Measurements from ENCODE around the gene KANK4. TPM values are rescaled to one million over a fixed set of nuclear protein-coding genes. Genes with fewer than 3 reads are reported as not detected.

Gene KANK4
- total and polyA plus RNA-seq, 2 of the 4 experiments (the other 2 are of a cell fraction) = not detected

GRCh38 chr1:62259551-62259950 lies 59.7 kb downstream of the KANK4 start:
- H4K20me1 ChIP-seq (ENCODE audit: insufficient read depth, low read length) = no peaks in the 10 kb centered on the region

More at GRCh38 chr1:62259551-62259950, 59.7 kb downstream of the KANK4 start:
- WGBS, 2 experiments (ENCODE audit: extremely low coverage in 2 of 2, insufficient read length in 1 of 2) = 60% methylated on average over 1 of the region's 4 CpGs; no CpG with 5 or more reads in 1 of the 2 experiments
- Histone ChIP-seq H2AK9ac (replicated peaks; ENCODE audit: low read depth, low read length, poor library complexity) (no peak overlapping the region), H3K4ac (ENCODE audit: low read depth, low read length) (no peak overlapping the region), H3K27ac (ENCODE audit: insufficient read depth, low read length) (no peak overlapping the region), H3K79me1 (ENCODE audit: low read depth in 1 of 2, low read length in 2 of 2) (no peaks in the 10 kb centered on the region), H4K8ac (ENCODE audit: low read depth in 2 of 2, low read length in 2 of 2) (no peak overlapping the region), H3K9me3 (ENCODE audit: control insufficient read depth, insufficient read depth, low read length) (peaks cover 9% of the 10 kb centered on the region), H2BK120ac (ENCODE audit: low read depth, low read length) (no peak overlapping the region), H2AFZ (replicated peaks; ENCODE audit: low read length, poor library complexity) (no peak overlapping the region), H4K91ac (ENCODE audit: insufficient read depth, low read depth, low read length) (no peak overlapping the region), H2AK5ac (ENCODE audit: low read depth, low read length) (no peak overlapping the region), H3K14ac (replicated peaks; ENCODE audit: low read depth, low read length) (no peak overlapping the region), H3K9ac (ENCODE audit: low read depth, low read length) (no peak overlapping the region), H3K23ac (ENCODE audit: low read depth, low read length) (no peak overlapping the region), H2BK20ac (ENCODE audit: low read depth, low read length) (no peak overlapping the region), H3K4me2 (ENCODE audit: low read depth, low read length) (no peak overlapping the region), H3K4me3 (ENCODE audit: insufficient read depth, low read depth, low read length) (no peak overlapping the region), H2BK15ac (ENCODE audit: low read depth, low read length) (no peak overlapping the region), H3K27me3 (ENCODE audit: control insufficient read depth, insufficient read depth, low read length) (no peaks in the 10 kb centered on the region), H3K56ac (ENCODE audit: extremely low read depth, insufficient read depth, low read length) (no peak overlapping the region), H2BK5ac (ENCODE audit: low read depth, low read length, poor library complexity, severe bottlenecking) (no peak overlapping the region), H3K4me1 (ENCODE audit: control insufficient read depth, insufficient read depth, low read length) (no peaks in the 10 kb centered on the region), H4K5ac (ENCODE audit: low read depth, low read length) (no peak overlapping the region), H3K18ac (ENCODE audit: low read depth, low read length) (no peak overlapping the region), H3K9me1 (ENCODE audit: insufficient read depth, low read length) (no peaks in the 10 kb centered on the region), H3K36me3 (ENCODE audit: control insufficient read depth, insufficient read depth, low read length) (no peaks in the 10 kb centered on the region)
- in situ Hi-C loops (cut with MboI; ENCODE audit: low sequenced_read_pairs) (no loop called here), intact Hi-C loops (cut with micrococcal nuclease) (no loop called here), dilution Hi-C loops (cut with HindIII; ENCODE audit: low sequenced_read_pairs, unreplicated experiment) (no loop called here)
- no TSS peak for BruUV-seq (replicated peaks)
- no peak for TF ChIP-seq POLR2A (IDR thresholded peaks at IDR 0.05; ENCODE audit: low read depth, low read length)
- no peak for TF ChIP-seq SMC3 (IDR thresholded peaks at IDR 0.05; ENCODE audit: low read depth, low read length)
- no peak for TF ChIP-seq CHD1 (IDR thresholded peaks at IDR 0.05; ENCODE audit: low read depth, low read length)
- TF ChIP-seq NFE2L2 (IDR thresholded peaks at IDR 0.05; ENCODE audit: low read depth, low read length) = no peak
- no peak for TF ChIP-seq CTCF (conservative IDR thresholded peaks at IDR 0.05; ENCODE audit: low read depth, low read length)
- TF ChIP-seq FOS (IDR thresholded peaks at IDR 0.05; ENCODE audit: low read depth, low read length) = no peak
- no peak for TF ChIP-seq RFX5 (IDR thresholded peaks at IDR 0.05; ENCODE audit: low read depth, low read length)
- no peak for TF ChIP-seq USF2 (IDR thresholded peaks at IDR 0.05; ENCODE audit: low read depth, low read length)
- TF ChIP-seq MXI1 (IDR thresholded peaks at IDR 0.05; ENCODE audit: borderline replicate concordance, low read depth, low read length) = no peak
- TF ChIP-seq CEBPB (IDR thresholded peaks at IDR 0.05; ENCODE audit: low read depth, low read length) = no peak
- TF ChIP-seq RAD21 (IDR thresholded peaks at IDR 0.05; ENCODE audit: low read length) = no peak
- ChIA-PET POLR2A (ENCODE audit: unreplicated experiment) (no interaction called here), CTCF (no interaction called here)
- ATAC-seq (ENCODE audit: low read depth) (no peak), DNase-seq (no peak)

Measured in IMR-90 (cell line).